ENCODE measurements around the gene GRIK5. TPM values are rescaled to one million over a fixed set of nuclear protein-coding genes. Genes with fewer than 3 reads are reported as not detected.
"Not testable (repeated sequence)": the region's sequence is repeated elsewhere in the genome, so short reads cannot be mapped to it uniquely, and the experiment has no call there.

Gene GRIK5
- total RNA-seq, 4 donors from 2014 or later, result 1.6 to 13.1 (median 3.6) TPM

DNA sequence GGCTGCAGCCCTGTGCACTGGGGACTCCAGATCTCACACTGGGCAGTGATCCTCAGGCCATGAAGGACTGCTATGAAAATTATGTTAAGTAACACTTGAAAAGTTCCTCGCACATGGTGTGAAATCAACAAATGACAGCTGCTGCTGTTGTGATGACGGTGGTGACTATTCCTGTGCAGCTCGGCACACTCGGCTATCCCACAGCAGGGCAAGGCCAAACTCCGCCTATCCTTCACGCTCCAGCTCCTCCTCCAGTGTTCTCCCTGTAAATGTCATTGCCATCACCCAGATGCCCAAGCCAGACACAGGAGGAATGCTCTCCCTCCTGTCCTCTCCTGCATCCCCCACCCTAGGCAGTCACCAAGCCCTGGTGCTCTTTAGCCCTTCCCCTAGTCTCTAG is 31.3 kb downstream of the GRIK5 start:
- intact Hi-C loops (cut with DNase I; ENCODE audit: low total_unique reads) (no loop called here), in situ Hi-C loops (cut with MboI; ENCODE audit: low pct_ligation_motif_present in 1 of 4, low pct_unique_long_range_greater_than_20kb in 1 of 4, low sequenced_read_pairs in 3 of 4) (no loop called here)
- 60 to 71% methylated on average over 1 to 6 of the region's 6 CpGs for WGBS, 2 donors (ENCODE audit: low coverage in 1 of 2)

DNA sequence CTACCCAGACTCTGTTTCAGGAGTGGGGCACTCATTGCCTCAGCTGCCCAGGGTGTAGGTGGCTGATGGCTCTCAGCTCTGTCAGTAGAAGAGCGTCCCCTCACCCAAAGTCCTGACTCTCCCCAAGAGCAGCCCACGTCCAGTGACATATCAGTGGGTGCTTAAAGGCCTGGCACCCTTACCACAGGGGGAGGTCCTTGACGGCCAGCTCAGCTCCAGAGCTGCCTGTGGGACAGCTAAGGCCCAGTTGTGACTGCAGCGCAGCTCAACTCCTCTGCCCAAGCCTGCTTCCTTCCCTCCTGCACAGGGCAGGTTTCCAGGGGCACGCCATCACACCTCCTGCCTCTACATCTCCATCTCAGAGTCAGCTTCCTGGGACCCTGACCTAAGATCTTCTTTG is 32.4 kb downstream of the GRIK5 start:
- no peak overlapping the region for H3K27ac ChIP-seq
- intact Hi-C loops (cut with DNase I; ENCODE audit: low total_unique reads), result no loop called here
- no peak for DNase-seq
- no peaks in the 10 kb centered on the region for H3K4me1 ChIP-seq
- no peaks in the 10 kb centered on the region for H3K27me3 ChIP-seq
- in situ Hi-C loops (cut with MboI; ENCODE audit: low pct_ligation_motif_present in 1 of 4, low pct_unique_long_range_greater_than_20kb in 1 of 4, low sequenced_read_pairs in 3 of 4), result no loop called here
- H3K4me3 ChIP-seq, result no peak overlapping the region
- TF ChIP-seq, protein P1, sequence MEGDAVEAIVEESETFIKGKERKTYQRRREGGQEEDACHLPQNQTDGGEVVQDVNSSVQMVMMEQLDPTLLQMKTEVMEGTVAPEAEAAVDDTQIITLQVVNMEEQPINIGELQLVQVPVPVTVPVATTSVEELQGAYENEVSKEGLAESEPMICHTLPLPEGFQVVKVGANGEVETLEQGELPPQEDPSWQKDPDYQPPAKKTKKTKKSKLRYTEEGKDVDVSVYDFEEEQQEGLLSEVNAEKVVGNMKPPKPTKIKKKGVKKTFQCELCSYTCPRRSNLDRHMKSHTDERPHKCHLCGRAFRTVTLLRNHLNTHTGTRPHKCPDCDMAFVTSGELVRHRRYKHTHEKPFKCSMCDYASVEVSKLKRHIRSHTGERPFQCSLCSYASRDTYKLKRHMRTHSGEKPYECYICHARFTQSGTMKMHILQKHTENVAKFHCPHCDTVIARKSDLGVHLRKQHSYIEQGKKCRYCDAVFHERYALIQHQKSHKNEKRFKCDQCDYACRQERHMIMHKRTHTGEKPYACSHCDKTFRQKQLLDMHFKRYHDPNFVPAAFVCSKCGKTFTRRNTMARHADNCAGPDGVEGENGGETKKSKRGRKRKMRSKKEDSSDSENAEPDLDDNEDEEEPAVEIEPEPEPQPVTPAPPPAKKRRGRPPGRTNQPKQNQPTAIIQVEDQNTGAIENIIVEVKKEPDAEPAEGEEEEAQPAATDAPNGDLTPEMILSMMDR (IDR thresholded peaks at IDR 0.05), result no peak
- no peak for TF ChIP-seq POLR2A (IDR thresholded peaks at IDR 0.05)
- no peak for TF ChIP-seq EP300 (IDR thresholded peaks at IDR 0.05; ENCODE audit: low read depth)
- no peak for TF ChIP-seq POLR2AphosphoS5 (IDR thresholded peaks at IDR 0.05)
- WGBS, 2 donors (ENCODE audit: low coverage in 1 of 2), result 83% methylated on average over 5 of the region's 5 CpGs; no CpG with 5 or more reads in 1 of the 2 donors
- H3K9me3 ChIP-seq, result no peaks in the 10 kb centered on the region
- no peaks in the 10 kb centered on the region for H3K36me3 ChIP-seq

More for the DNA sequence above, 31.3 kb downstream of the GRIK5 start:
- TF ChIP-seq POLR2AphosphoS5 (IDR thresholded peaks at IDR 0.05), result no peak
- TF ChIP-seq EP300 (IDR thresholded peaks at IDR 0.05; ENCODE audit: low read depth), result no peak
- no peak for TF ChIP-seq POLR2A (IDR thresholded peaks at IDR 0.05)
- TF ChIP-seq, protein P1 (IDR thresholded peaks at IDR 0.05), result no peak
- Histone ChIP-seq H3K9me3 (no peaks in the 10 kb centered on the region), H3K4me3 (no peak overlapping the region), H3K36me3 (no peaks in the 10 kb centered on the region), H3K27ac (no peak overlapping the region), H3K4me1 (no peaks in the 10 kb centered on the region), H3K27me3 (no peaks in the 10 kb centered on the region)
- no peak for DNase-seq

DNA sequence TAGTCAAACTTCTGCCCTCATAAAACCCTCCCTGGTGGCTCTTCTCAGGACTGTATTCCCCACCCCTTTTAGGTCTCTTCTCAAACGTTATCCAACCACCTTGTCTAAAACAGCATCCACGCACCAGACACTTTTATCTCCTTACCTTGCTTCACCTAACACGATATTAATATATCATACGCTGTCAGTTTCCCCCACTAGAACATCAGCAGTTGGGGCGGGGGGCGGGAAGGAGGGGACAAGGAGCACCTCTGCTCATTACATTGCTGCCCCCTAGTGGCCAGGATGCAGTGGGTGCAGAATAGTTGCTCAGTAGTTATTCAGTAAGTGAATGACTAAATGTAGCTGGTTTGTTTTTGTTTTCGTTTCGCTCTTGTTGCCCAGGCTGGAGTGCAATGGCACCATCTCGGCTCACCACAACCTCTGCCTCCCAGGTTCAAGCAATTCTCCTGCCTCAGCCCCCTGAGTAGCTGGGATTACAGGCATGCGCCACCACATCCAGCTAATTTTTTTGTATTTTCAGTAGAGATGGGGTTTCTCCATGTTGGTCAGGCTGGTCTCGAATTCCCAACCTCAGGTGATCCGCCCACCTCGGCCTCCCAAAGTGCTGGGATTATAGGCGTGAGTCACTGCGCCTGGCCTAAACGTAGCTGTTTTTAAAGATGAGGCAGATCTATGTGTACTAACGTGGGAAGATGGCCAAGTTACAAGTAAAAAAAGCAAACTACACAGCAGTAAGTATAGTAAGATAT is 35.2 kb downstream of the GRIK5 start:
- H3K36me3 ChIP-seq; H3K27me3 ChIP-seq; H3K27ac ChIP-seq; in situ Hi-C loops (cut with MboI; ENCODE audit: low pct_ligation_motif_present in 1 of 4, low pct_unique_long_range_greater_than_20kb in 1 of 4, low sequenced_read_pairs in 3 of 4); H3K4me1 ChIP-seq; H3K4me3 ChIP-seq; intact Hi-C loops (cut with DNase I; ENCODE audit: low total_unique reads); H3K9me3 ChIP-seq: not testable (repeated sequence)
- peak; percentile 53 for DNase-seq
- 8 to 28% methylated on average over 4 to 17 of the region's 17 CpGs for WGBS, 2 donors (ENCODE audit: low coverage in 1 of 2)
- TF ChIP-seq, protein P1 (IDR thresholded peaks at IDR 0.05), result peak; percentile 73 to 88 (median 81)

DNA sequence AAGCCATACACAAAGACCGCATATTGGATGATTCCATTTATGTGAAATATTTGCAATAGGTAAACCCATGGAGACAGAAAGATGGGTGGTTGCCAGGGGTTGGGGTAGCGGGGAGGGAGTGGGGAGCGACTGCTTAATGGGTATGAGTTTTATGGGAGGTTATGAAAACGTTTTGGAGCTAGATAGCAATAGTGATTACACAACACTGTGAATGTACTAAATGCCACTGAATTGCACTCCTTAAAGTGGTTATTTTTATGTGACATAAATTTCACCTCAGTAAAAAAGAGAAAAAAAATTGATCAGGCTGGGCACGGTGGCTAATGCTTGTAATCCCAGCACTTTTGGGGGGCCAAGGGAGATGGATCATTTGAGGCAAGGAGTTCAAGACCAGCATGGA is 36.6 kb downstream of the GRIK5 start:
- no peaks in the 10 kb centered on the region for H3K36me3 ChIP-seq
- no peaks in the 10 kb centered on the region for H3K4me1 ChIP-seq
- in situ Hi-C loops (cut with MboI; ENCODE audit: low pct_ligation_motif_present in 1 of 4, low pct_unique_long_range_greater_than_20kb in 1 of 4, low sequenced_read_pairs in 3 of 4) (no loop called here), intact Hi-C loops (cut with DNase I; ENCODE audit: low total_unique reads) (no loop called here)
- no peak overlapping the region for H3K4me3 ChIP-seq
- no peaks in the 10 kb centered on the region for H3K9me3 ChIP-seq
- DNase-seq, result no peak
- no peaks in the 10 kb centered on the region for H3K27me3 ChIP-seq
- TF ChIP-seq EP300 (IDR thresholded peaks at IDR 0.05; ENCODE audit: low read depth) (no peak), POLR2A (IDR thresholded peaks at IDR 0.05) (no peak), POLR2AphosphoS5 (IDR thresholded peaks at IDR 0.05) (no peak)
- TF ChIP-seq, protein P1 (IDR thresholded peaks at IDR 0.05), result no peak
- no peak overlapping the region for H3K27ac ChIP-seq
- WGBS, 2 donors (ENCODE audit: low coverage in 1 of 2), result 46% methylated on average over 4 to 5 of the region's 5 CpGs
